ENCODE results near the gene PTPRK.

GRCh38 chr6:128079021-128079420, 441.4 kb downstream of the PTPRK start:
- TF ChIP-seq, protein P1, sequence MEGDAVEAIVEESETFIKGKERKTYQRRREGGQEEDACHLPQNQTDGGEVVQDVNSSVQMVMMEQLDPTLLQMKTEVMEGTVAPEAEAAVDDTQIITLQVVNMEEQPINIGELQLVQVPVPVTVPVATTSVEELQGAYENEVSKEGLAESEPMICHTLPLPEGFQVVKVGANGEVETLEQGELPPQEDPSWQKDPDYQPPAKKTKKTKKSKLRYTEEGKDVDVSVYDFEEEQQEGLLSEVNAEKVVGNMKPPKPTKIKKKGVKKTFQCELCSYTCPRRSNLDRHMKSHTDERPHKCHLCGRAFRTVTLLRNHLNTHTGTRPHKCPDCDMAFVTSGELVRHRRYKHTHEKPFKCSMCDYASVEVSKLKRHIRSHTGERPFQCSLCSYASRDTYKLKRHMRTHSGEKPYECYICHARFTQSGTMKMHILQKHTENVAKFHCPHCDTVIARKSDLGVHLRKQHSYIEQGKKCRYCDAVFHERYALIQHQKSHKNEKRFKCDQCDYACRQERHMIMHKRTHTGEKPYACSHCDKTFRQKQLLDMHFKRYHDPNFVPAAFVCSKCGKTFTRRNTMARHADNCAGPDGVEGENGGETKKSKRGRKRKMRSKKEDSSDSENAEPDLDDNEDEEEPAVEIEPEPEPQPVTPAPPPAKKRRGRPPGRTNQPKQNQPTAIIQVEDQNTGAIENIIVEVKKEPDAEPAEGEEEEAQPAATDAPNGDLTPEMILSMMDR (IDR thresholded peaks at IDR 0.05), result no peak
- TF ChIP-seq POLR2A (IDR thresholded peaks at IDR 0.05), result no peak
